IMR-90 (cell line): ENCODE data around the gene MAGI1. TPM values are rescaled to one million over a fixed set of nuclear protein-coding genes. Genes with fewer than 3 reads are reported as not detected.

Experiments used
- ATAC-seq: fragments of 200-7000 bp; cut with Tn5 transposase; 2 replicates; pipeline ENCODE4 v1.9.1; 2020; ENCODE audit warnings: low read depth, mild to moderate bottlenecking, moderate library complexity
- BruUV-seq: library from RNA; stranded (reverse); fragments of 400-500 nt; replicated peaks from 2 replicates; lab custom pipeline; 2021; lab: Mats Ljungman, UMichigan
- CTCF ChIA-PET: fragments of 300-600 bp; formaldehyde crosslinking; extraction: SDS; loops from one replicate; lab custom pipeline; 2021; ENCODE audit warnings: antibody characterized with exemption; lab: Yijun Ruan, JAX
- POLR2A ChIA-PET: fragments of 300-600 bp; sonication (Branson Sonifier 250); formaldehyde crosslinking; loops from one replicate; lab custom pipeline; 2022; ENCODE audit warnings: antibody characterized with exemption; ENCODE audit not compliant: unreplicated experiment; lab: Charles Lee
- DNase-seq: peaks from one replicate; pipeline ENCODE4 v3.0.0; 2013
- H2AFZ ChIP-seq: replicated peaks from 2 replicates; pipeline ENCODE3; 2013; ENCODE audit warnings: low read length, mild to moderate bottlenecking; ENCODE audit not compliant: poor library complexity
- H2AK5ac ChIP-seq: 2 replicates; pipeline ENCODE4 v1.6.1; 2013; ENCODE audit warnings: low read depth, low read length, inconsistent platforms
- H2AK9ac ChIP-seq: replicated peaks from 2 replicates; pipeline ENCODE3; 2013; ENCODE audit warnings: mild to moderate bottlenecking, low read depth, low read length, moderate library complexity; ENCODE audit not compliant: poor library complexity
- H2BK120ac ChIP-seq: 2 replicates; pipeline ENCODE4 v1.6.1; 2013; ENCODE audit warnings: low read depth, low read length, inconsistent platforms
- H2BK15ac ChIP-seq: 3 replicates; pipeline ENCODE4 v1.6.1; 2013; ENCODE audit warnings: low read depth, low read length, inconsistent platforms
- H2BK20ac ChIP-seq: 2 replicates; pipeline ENCODE4 v1.6.1; 2013; ENCODE audit warnings: low read depth, mild to moderate bottlenecking, inconsistent platforms, low read length, moderate library complexity
- H2BK5ac ChIP-seq: 2 replicates; pipeline ENCODE4 v1.6.1; 2013; ENCODE audit warnings: mild to moderate bottlenecking, low read depth, low read length, inconsistent platforms; ENCODE audit not compliant: poor library complexity, severe bottlenecking
- H3K14ac ChIP-seq: replicated peaks from 2 replicates; pipeline ENCODE4 v1.6.1; 2013; ENCODE audit warnings: low read depth, low read length, inconsistent platforms
- H3K18ac ChIP-seq: 2 replicates; pipeline ENCODE4 v1.6.1; 2013; ENCODE audit warnings: low read depth, low read length, control low read depth
- H3K23ac ChIP-seq: 2 replicates; pipeline ENCODE4 v1.6.1; 2013; ENCODE audit warnings: low read depth, low read length, inconsistent platforms
- H3K27ac ChIP-seq: 2 replicates; pipeline ENCODE4 v1.5.1; 2013; ENCODE audit warnings: mild to moderate bottlenecking, control low read depth, low read length; ENCODE audit not compliant: insufficient read depth
- H3K27me3 ChIP-seq: 2 replicates; pipeline ENCODE4 v1.6.1; 2013; ENCODE audit warnings: low read length; ENCODE audit not compliant: control insufficient read depth, insufficient read depth
- H3K36me3 ChIP-seq: 2 replicates; pipeline ENCODE4 v1.6.1; 2013; ENCODE audit warnings: low read length, mixed read lengths; ENCODE audit not compliant: control insufficient read depth, insufficient read depth
- H3K4ac ChIP-seq: 2 replicates; pipeline ENCODE4 v1.6.1; 2013; ENCODE audit warnings: low read depth, low read length, inconsistent platforms
- H3K4me1 ChIP-seq: 2 replicates; pipeline ENCODE4 v1.6.1; 2013; ENCODE audit warnings: low read length, mixed read lengths; ENCODE audit not compliant: control insufficient read depth, insufficient read depth
- H3K4me2 ChIP-seq: 2 replicates; pipeline ENCODE4 v1.6.1; 2013; ENCODE audit warnings: low read depth, mild to moderate bottlenecking, control low read depth, low read length, moderate library complexity
- H3K4me3 ChIP-seq: 2 replicates; pipeline ENCODE4 v1.5.1; 2013; ENCODE audit warnings: low read depth, mild to moderate bottlenecking, control low read depth, low read length, moderate library complexity; ENCODE audit not compliant: insufficient read depth
- H3K56ac ChIP-seq: 2 replicates; pipeline ENCODE4 v1.6.1; 2013; ENCODE audit warnings: low read length, inconsistent platforms; ENCODE audit not compliant: insufficient read depth; ENCODE audit errors: extremely low read depth
- H3K79me1 ChIP-seq, 2 experiments: 2 replicates each; pipeline ENCODE4 v1.6.1; 2013; ENCODE audit warnings: low read length in 2 of 2, inconsistent platforms in 1 of 2, low read depth in 1 of 2
- H3K9ac ChIP-seq: 2 replicates; pipeline ENCODE4 v1.6.1; 2013; ENCODE audit warnings: low read depth, low read length, control low read depth
- H3K9me1 ChIP-seq: 2 replicates; pipeline ENCODE4 v1.6.1; 2013; ENCODE audit warnings: low read length, inconsistent platforms; ENCODE audit not compliant: insufficient read depth
- H3K9me3 ChIP-seq: 2 replicates; pipeline ENCODE4 v1.6.1; 2013; ENCODE audit warnings: low read length; ENCODE audit not compliant: control insufficient read depth, insufficient read depth
- H4K20me1 ChIP-seq: 2 replicates; pipeline ENCODE4 v1.6.1; 2013; ENCODE audit warnings: low read length, inconsistent platforms; ENCODE audit not compliant: insufficient read depth
- H4K5ac ChIP-seq: 2 replicates; pipeline ENCODE4 v1.6.1; 2013; ENCODE audit warnings: mild to moderate bottlenecking, low read depth, low read length, control low read depth
- H4K8ac ChIP-seq, 2 experiments: 2 replicates each; pipeline ENCODE4 v1.6.1; 2013; ENCODE audit warnings: low read depth in 2 of 2, low read length in 2 of 2, control low read depth in 1 of 2, inconsistent platforms in 1 of 2
- H4K91ac ChIP-seq: 2 replicates; pipeline ENCODE4 v1.6.1; 2013; ENCODE audit warnings: low read depth, low read length, inconsistent platforms; ENCODE audit not compliant: insufficient read depth
- CHD1 ChIP-seq: IDR thresholded peaks from 2 replicates; pipeline ENCODE4 v1.6.1; 2012; ENCODE audit warnings: low read depth, low read length, improper control_type of control experiment
- CTCF ChIP-seq: conservative IDR thresholded peaks from 2 replicates; pipeline ENCODE4 v1.5.1; 2012; ENCODE audit warnings: mild to moderate bottlenecking, low read depth, low read length, improper control_type of control experiment
- FOS ChIP-seq: fragments of 150-350 bp; IDR thresholded peaks from 2 replicates; pipeline ENCODE4 v1.6.1; 2016; ENCODE audit warnings: low read depth, low read length
- MAFK ChIP-seq: IDR thresholded peaks from 2 replicates; pipeline ENCODE4 v1.6.1; 2012; ENCODE audit warnings: low read depth, low read length, improper control_type of control experiment
- MAZ ChIP-seq: IDR thresholded peaks from 2 replicates; pipeline ENCODE4 v1.6.1; 2012; ENCODE audit warnings: low read depth, mild to moderate bottlenecking, low read length, improper control_type of control experiment, moderate library complexity, borderline replicate concordance
- NFE2L2 ChIP-seq: fragments of 150-350 bp; IDR thresholded peaks from 2 replicates; pipeline ENCODE4 v1.6.1; 2016; ENCODE audit warnings: low read depth, mild to moderate bottlenecking, low read length
- RCOR1 ChIP-seq: IDR thresholded peaks from 2 replicates; pipeline ENCODE4 v1.6.1; 2012; ENCODE audit warnings: mild to moderate bottlenecking, low read length, improper control_type of control experiment; ENCODE audit not compliant: insufficient replicate concordance
- RFX5 ChIP-seq: IDR thresholded peaks from 2 replicates; pipeline ENCODE4 v1.8.0; 2012; ENCODE audit warnings: low read depth, mild to moderate bottlenecking, low read length, moderate library complexity
- WGBS, 2 experiments: methylation state at CpG; one replicate each; pipeline versions ENCODE4 v1.1.5 to v1.1.7; 2013; ENCODE audit warnings: missing lambda C conversion rate in 2 of 2; ENCODE audit not compliant: insufficient read length in 1 of 2; ENCODE audit errors: extremely low coverage in 2 of 2; 5-methylcytosine and 5-hydroxymethylcytosine counted together
- dilution Hi-C: fragments of 300-500 bp; cut with HindIII; formaldehyde crosslinking; loops from one replicate; pipeline ENCODE4 v1.14.3; 2018; ENCODE audit warnings: low sequenced_read_pairs; ENCODE audit not compliant: unreplicated experiment
- in situ Hi-C: fragments of 300-500 bp; cut with MboI; formaldehyde crosslinking; loops from 3 replicates; pipeline ENCODE4 v1.14.3; 2019; ENCODE audit warnings: low sequenced_read_pairs, inconsistent platforms, mixed read lengths
- intact Hi-C: fragments of 100-400 bp; cut with micrococcal nuclease; formaldehyde crosslinking; loops from 2 replicates; pipeline ENCODE4 v1.10.0; 2022
- polyA plus RNA-seq, 3 experiments: library from polyadenylated mRNA; depleted of rRNA; stranded (reverse); fragments of >200 nt; gene quantifications; 2 replicates each; pipeline ENCODE4 v1.2.3, GENCODE V29; 2012; ENCODE audit warnings: low replicate concordance in 1 of 3
- total RNA-seq: library from RNA; depleted of rRNA; stranded (reverse); fragments of >200 nt; gene quantifications from 2 replicates; pipeline ENCODE4 v1.2.3, GENCODE V29; 2012
- TF ChIP-seq, protein P1 (sequence below): fragments of 150-350 bp; IDR thresholded peaks from 2 replicates; pipeline ENCODE4 v1.6.1; 2016; ENCODE audit warnings: low read depth, mild to moderate bottlenecking, low read length, moderate library complexity, borderline replicate concordance

The MAGI1 gene
- total and polyA plus RNA-seq, 2 of the 4 experiments (the other 2 are of a cell fraction), result 14.5 to 24.2 TPM

DNA sequence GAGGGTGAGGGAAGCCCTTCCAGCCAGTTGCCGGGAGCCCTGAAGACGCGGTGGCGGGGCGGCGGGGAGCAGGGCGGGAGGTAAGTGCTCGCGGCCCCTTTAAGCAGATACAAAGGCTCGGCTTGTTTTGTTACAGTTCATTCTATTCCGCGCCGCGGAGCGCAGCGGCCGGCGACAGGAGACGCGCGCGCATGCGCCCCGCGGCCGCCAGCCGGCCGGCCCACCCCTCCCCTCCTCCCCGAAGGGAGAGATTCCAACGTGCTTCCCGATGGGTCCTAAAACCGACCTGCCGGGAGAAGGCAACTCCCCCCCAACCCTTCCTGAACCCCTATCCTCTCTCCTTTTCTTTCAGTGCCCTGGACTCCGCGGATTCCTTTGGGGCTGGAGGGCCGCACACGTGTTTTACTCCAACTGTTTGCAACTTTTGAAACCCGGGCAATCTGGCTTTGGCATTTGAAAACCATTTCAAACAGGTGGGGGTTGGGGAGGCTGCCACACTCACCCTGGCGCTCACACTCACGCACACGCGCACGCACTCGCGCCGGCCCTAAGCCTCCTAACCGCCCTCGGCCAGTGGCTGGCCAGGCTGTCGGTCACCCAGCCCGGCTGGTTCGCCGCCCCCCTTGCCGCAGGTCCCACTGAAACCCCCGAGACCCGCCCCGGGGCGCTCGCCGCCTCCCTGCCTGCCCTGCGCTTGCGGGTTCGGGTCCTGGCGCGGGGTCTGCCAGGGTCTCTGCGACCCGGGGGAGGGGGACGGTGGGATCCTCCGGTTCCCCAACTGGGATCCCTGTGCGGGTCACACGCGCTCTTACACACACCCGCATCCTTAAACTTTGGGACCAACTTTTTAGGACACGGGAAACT lies at the start of gene MAGI1 (continued):
- TF ChIP-seq MAFK (no peak), RCOR1 (no peak), RFX5 (no peak)

DNA sequence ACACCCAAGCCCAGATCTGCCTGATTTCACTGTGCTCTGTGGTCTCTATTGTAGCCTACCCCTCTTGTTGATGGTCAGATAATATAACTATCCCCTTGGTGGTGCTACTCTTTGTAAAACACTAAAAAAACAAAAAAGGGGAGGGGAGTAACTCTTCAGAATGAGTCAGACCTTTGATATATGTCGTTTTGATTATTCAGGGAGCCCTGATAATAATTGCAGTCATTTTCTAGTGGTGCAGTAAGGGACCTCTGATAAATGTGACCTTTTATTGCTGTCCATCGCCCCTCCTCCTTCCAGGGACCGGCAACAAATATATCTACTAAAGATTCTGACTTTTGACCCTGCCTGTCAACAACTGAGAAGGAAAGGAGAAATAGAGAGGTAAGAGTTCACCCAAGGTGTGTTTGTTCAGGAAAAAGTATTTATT lies 45.1 kb upstream of the MAGI1 start:
- H3K9ac ChIP-seq, result no peak overlapping the region
- POLR2A ChIA-PET, result no interaction called here
- H2AK5ac ChIP-seq, result no peak overlapping the region
- no peak for ATAC-seq
- no peak overlapping the region for H3K23ac ChIP-seq
- no peak overlapping the region for H2BK120ac ChIP-seq
- no peaks in the 10 kb centered on the region for H3K36me3 ChIP-seq
- no peak overlapping the region for H3K27ac ChIP-seq
- H3K4me1 ChIP-seq, result peaks cover 4% of the 10 kb centered on the region
- no peak overlapping the region for H3K56ac ChIP-seq
- H4K91ac ChIP-seq, result no peak overlapping the region
- H2AFZ ChIP-seq, result no peak overlapping the region
- H4K5ac ChIP-seq, result no peak overlapping the region
- H4K8ac ChIP-seq, result no peak overlapping the region
- H2BK15ac ChIP-seq, result no peak overlapping the region
- dilution Hi-C loops, result no loop called here
- H3K9me1 ChIP-seq, result peaks cover 3% of the 10 kb centered on the region; the same call in 1 of the 2 replicates
- CTCF ChIA-PET, result no interaction called here
- no peak overlapping the region for H3K4ac ChIP-seq
- no peak overlapping the region for H2BK5ac ChIP-seq
- no peaks in the 10 kb centered on the region for H3K9me3 ChIP-seq
- intact Hi-C loops, result no loop called here
- H3K4me3 ChIP-seq, result no peak overlapping the region
- no peak overlapping the region for H2AK9ac ChIP-seq
- no peaks in the 10 kb centered on the region for H3K27me3 ChIP-seq
- H3K18ac ChIP-seq, result no peak overlapping the region
- no CpG with 5 or more reads among the region's 3 CpGs for WGBS, 2 experiments
- no peaks in the 10 kb centered on the region for H4K20me1 ChIP-seq
- no peaks in the 10 kb centered on the region for H3K79me1 ChIP-seq
- H2BK20ac ChIP-seq, result no peak overlapping the region
- in situ Hi-C loops, result no loop called here
- BruUV-seq, result no TSS peak
- no peak overlapping the region for H3K4me2 ChIP-seq
- TF ChIP-seq MAZ (no peak), CTCF (no peak), RFX5 (no peak), FOS (no peak), NFE2L2 (no peak), CHD1 (no peak)
- TF ChIP-seq, protein P1, sequence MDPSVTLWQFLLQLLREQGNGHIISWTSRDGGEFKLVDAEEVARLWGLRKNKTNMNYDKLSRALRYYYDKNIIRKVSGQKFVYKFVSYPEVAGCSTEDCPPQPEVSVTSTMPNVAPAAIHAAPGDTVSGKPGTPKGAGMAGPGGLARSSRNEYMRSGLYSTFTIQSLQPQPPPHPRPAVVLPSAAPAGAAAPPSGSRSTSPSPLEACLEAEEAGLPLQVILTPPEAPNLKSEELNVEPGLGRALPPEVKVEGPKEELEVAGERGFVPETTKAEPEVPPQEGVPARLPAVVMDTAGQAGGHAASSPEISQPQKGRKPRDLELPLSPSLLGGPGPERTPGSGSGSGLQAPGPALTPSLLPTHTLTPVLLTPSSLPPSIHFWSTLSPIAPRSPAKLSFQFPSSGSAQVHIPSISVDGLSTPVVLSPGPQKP, result no peak
- no peak for DNase-seq
- no peak overlapping the region for H3K14ac ChIP-seq
